Nephron (organoid): ENCODE results near the gene CLCA2.

Experiments used
- H3K27ac Mint-ChIP-seq, 3 experiments: 2 replicates each; pipeline ENCODE4 v1.8.0; 2020; ENCODE audit warnings: mixed read lengths in 3 of 3, mild to moderate bottlenecking in 2 of 3, moderate library complexity in 1 of 3
- H3K27me3 Mint-ChIP-seq: 2 replicates; pipeline ENCODE4 v1.8.0; 2021; ENCODE audit warnings: low read depth, mild to moderate bottlenecking, moderate library complexity, mixed read lengths
- H3K36me3 Mint-ChIP-seq: 2 replicates; pipeline ENCODE4 v1.8.0; 2020; ENCODE audit warnings: low read depth, mixed read lengths
- H3K4me1 Mint-ChIP-seq: 2 replicates; pipeline ENCODE4 v1.8.0; 2020; ENCODE audit warnings: mixed read lengths
- H3K4me3 Mint-ChIP-seq, 3 experiments: 2 replicates each; pipeline ENCODE4 v1.8.0; 2020; ENCODE audit warnings: mild to moderate bottlenecking in 3 of 3, mixed read lengths in 3 of 3, moderate library complexity in 2 of 3
- H3K9me3 Mint-ChIP-seq: 2 replicates; pipeline ENCODE4 v1.8.0; 2020; ENCODE audit warnings: mixed read lengths
- CTCF ChIP-seq, 3 experiments: fragments of 200-600 bp; sonication (generic); IDR thresholded peaks; one replicate each; pipeline ENCODE4 v1.5.0; 2021; ENCODE audit warnings: antibody characterized with exemption in 3 of 3; ENCODE audit not compliant: unreplicated experiment in 3 of 3

CLCA2 gene

GRCh38 chr1:86468501-86468977 lies 44.6 kb downstream of the CLCA2 start, which contains the start of gene CLCA1:
CLCA1 (plus strand) TSS chr1:86468927; CDS start chr1:86468972, 45 bp downstream.
- peaks cover 8% of the 10 kb centered on the region for H3K27me3 Mint-ChIP-seq
- H3K4me1 Mint-ChIP-seq: peaks cover 6% of the 10 kb centered on the region
- H3K4me3 Mint-ChIP-seq: no peak within 1 kb of the TSS
- no peak within 1 kb of the TSS for H3K27ac Mint-ChIP-seq
- TF ChIP-seq CTCF (IDR thresholded peaks at IDR 0.05; ENCODE audit: unreplicated experiment in 3 of 3): no peak
- H3K9me3 Mint-ChIP-seq: no peaks in the 10 kb centered on the region
- H3K36me3 Mint-ChIP-seq: no peaks in the 10 kb centered on the region

GRCh38 chr1:86470859-86471258 lies 46.9 kb downstream of the CLCA2 start:
- H3K27ac Mint-ChIP-seq: no peak overlapping the region
- peaks cover 8% of the 10 kb centered on the region for H3K27me3 Mint-ChIP-seq
- peaks cover 6% of the 10 kb centered on the region for H3K4me1 Mint-ChIP-seq
- H3K36me3 Mint-ChIP-seq: no peaks in the 10 kb centered on the region
- no peak overlapping the region for H3K4me3 Mint-ChIP-seq
- no peak for TF ChIP-seq CTCF (IDR thresholded peaks at IDR 0.05; ENCODE audit: unreplicated experiment in 3 of 3)
- no peaks in the 10 kb centered on the region for H3K9me3 Mint-ChIP-seq

GRCh38 chr1:86471291-86471690 lies 47.3 kb downstream of the CLCA2 start:
- H3K27ac Mint-ChIP-seq: no peak overlapping the region
- H3K9me3 Mint-ChIP-seq: no peaks in the 10 kb centered on the region
- peaks cover 6% of the 10 kb centered on the region for H3K4me1 Mint-ChIP-seq
- H3K36me3 Mint-ChIP-seq: no peaks in the 10 kb centered on the region
- no peak overlapping the region for H3K4me3 Mint-ChIP-seq
- no peak for TF ChIP-seq CTCF (IDR thresholded peaks at IDR 0.05; ENCODE audit: unreplicated experiment in 3 of 3)
- H3K27me3 Mint-ChIP-seq: peaks cover 8% of the 10 kb centered on the region

- H3K27ac Mint-ChIP-seq: no peak overlapping the region
- H3K27me3 Mint-ChIP-seq: peaks cover 8% of the 10 kb centered on the region
- H3K4me3 Mint-ChIP-seq: no peak overlapping the region
- TF ChIP-seq CTCF (IDR thresholded peaks at IDR 0.05; ENCODE audit: unreplicated experiment in 3 of 3): no peak
- no peaks in the 10 kb centered on the region for H3K36me3 Mint-ChIP-seq
- H3K4me1 Mint-ChIP-seq: peaks cover 7% of the 10 kb centered on the region
- H3K9me3 Mint-ChIP-seq: no peaks in the 10 kb centered on the region
Observed at GRCh38 chr1:86472152-86472551, 48.2 kb downstream of the CLCA2 start.

GRCh38 chr1:86472767-86473166 lies 48.8 kb downstream of the CLCA2 start:
- no peaks in the 10 kb centered on the region for H3K9me3 Mint-ChIP-seq
- peaks cover 8% of the 10 kb centered on the region for H3K27me3 Mint-ChIP-seq
- TF ChIP-seq CTCF (IDR thresholded peaks at IDR 0.05; ENCODE audit: unreplicated experiment in 3 of 3): no peak
- no peaks in the 10 kb centered on the region for H3K36me3 Mint-ChIP-seq
- H3K4me3 Mint-ChIP-seq: no peak overlapping the region
- no peak overlapping the region for H3K27ac Mint-ChIP-seq
- H3K4me1 Mint-ChIP-seq: peaks cover 13% of the 10 kb centered on the region

GRCh38 chr1:86477256-86477655 lies 53.3 kb downstream of the CLCA2 start:
- H3K4me3 Mint-ChIP-seq: no peak overlapping the region
- no peaks in the 10 kb centered on the region for H3K36me3 Mint-ChIP-seq
- H3K27ac Mint-ChIP-seq: peak overlapping the region in 2 of 3 experiments; percentile 12 to 48
- no peaks in the 10 kb centered on the region for H3K9me3 Mint-ChIP-seq
- peaks cover 17% of the 10 kb centered on the region for H3K4me1 Mint-ChIP-seq
- no peak for TF ChIP-seq CTCF (IDR thresholded peaks at IDR 0.05; ENCODE audit: unreplicated experiment in 3 of 3)
- no peaks in the 10 kb centered on the region for H3K27me3 Mint-ChIP-seq
